Immature natural killer cell (primary cell): ENCODE measurements around the gene PSD2. TPM values are rescaled to one million over a fixed set of nuclear protein-coding genes. Genes with fewer than 3 reads are reported as not detected.

Experiments
- DNase-seq, 3 donors: peaks; one replicate each; pipeline ENCODE4 v3.0.0; 2022; ENCODE audit warnings: mixed read lengths in 1 of 3
- H3K27ac Mint-ChIP-seq, 6 donors: one replicate each; pipeline ENCODE4 v1.8.0; 2020; ENCODE audit warnings: mixed read lengths in 6 of 6, mild to moderate bottlenecking in 5 of 6, inconsistent platforms in 4 of 6, moderate library complexity in 3 of 6
- H3K27me3 Mint-ChIP-seq, 3 donors: one replicate each; pipeline ENCODE4 v1.8.0; 2020 to 2021; ENCODE audit warnings: low read depth in 3 of 3, mild to moderate bottlenecking in 3 of 3, mixed read lengths in 3 of 3, moderate library complexity in 3 of 3, inconsistent platforms in 1 of 3
- H3K36me3 Mint-ChIP-seq, 3 donors: one replicate each; pipeline ENCODE4 v1.8.0; 2020; ENCODE audit warnings: mixed read lengths in 3 of 3, inconsistent platforms in 2 of 3, mild to moderate bottlenecking in 2 of 3
- H3K4me1 Mint-ChIP-seq, 2 donors: one replicate each; pipeline ENCODE4 v1.8.0; 2020; ENCODE audit warnings: inconsistent platforms in 2 of 2, mild to moderate bottlenecking in 2 of 2, mixed read lengths in 2 of 2, moderate library complexity in 1 of 2
- H3K4me3 Mint-ChIP-seq, 5 donors: one replicate each; pipeline ENCODE4 v1.8.0; 2020; ENCODE audit warnings: mild to moderate bottlenecking in 5 of 5, mixed read lengths in 5 of 5, inconsistent platforms in 3 of 5, moderate library complexity in 3 of 5
- H3K9me3 Mint-ChIP-seq, 6 donors: one replicate each; pipeline ENCODE4 v1.8.0; 2020; ENCODE audit warnings: mild to moderate bottlenecking in 6 of 6, mixed read lengths in 6 of 6, inconsistent platforms in 4 of 6, moderate library complexity in 3 of 6
- polyA plus RNA-seq, 3 donors: library from polyadenylated mRNA; unstranded; fragments of 300-500 nt; fragmentation: Illumina TruSeq; gene quantifications; one replicate each; pipeline ENCODE4 v1.2.3, GENCODE V29; 2021

PSD2 gene
- polyA plus RNA-seq, 3 donors from 2014 or later = 0.14 TPM; not detected in 2

- Mint-ChIP-seq H3K27me3 (peaks cover 4 to 14% (median 5%) of the 10 kb centered on the region in 3 donors), H3K27ac (no peak overlapping the region), H3K9me3 (peaks cover 0 to 1% (median 0%) of the 10 kb centered on the region in 6 donors), H3K4me3 (no peak overlapping the region), H3K4me1 (no peaks in the 10 kb centered on the region), H3K36me3 (peaks cover 0 to 5% (median 5%) of the 10 kb centered on the region in 3 donors)
- DNase-seq = no peak
These were observed 9.3 kb downstream of the PSD2 start for GRCh38 chr5:139804800-139805397.

GRCh38 chr5:139805545-139805944, 9.9 kb downstream of the PSD2 start:
- no peak overlapping the region for H3K27ac Mint-ChIP-seq
- H3K4me1 Mint-ChIP-seq = no peaks in the 10 kb centered on the region
- no peak overlapping the region for H3K4me3 Mint-ChIP-seq
- H3K9me3 Mint-ChIP-seq = peaks cover 0 to 1% (median 0%) of the 10 kb centered on the region in 6 donors
- DNase-seq = no peak
- H3K36me3 Mint-ChIP-seq = peaks cover 0 to 5% (median 5%) of the 10 kb centered on the region in 3 donors
- peaks cover 4 to 15% (median 4%) of the 10 kb centered on the region in 3 donors for H3K27me3 Mint-ChIP-seq

GRCh38 chr5:139806111-139806510, 10.5 kb downstream of the PSD2 start:
- Mint-ChIP-seq H3K9me3 (peaks cover 0 to 1% (median 0%) of the 10 kb centered on the region in 6 donors), H3K27me3 (peaks cover 4 to 10% (median 4%) of the 10 kb centered on the region in 3 donors), H3K27ac (no peak overlapping the region), H3K36me3 (peaks cover 0 to 4% (median 4%) of the 10 kb centered on the region in 3 donors), H3K4me1 (no peaks in the 10 kb centered on the region), H3K4me3 (no peak overlapping the region)
- DNase-seq = no peak

GRCh38 chr5:139806726-139807646, 11.4 kb downstream of the PSD2 start:
- Mint-ChIP-seq H3K4me1 (no peaks in the 10 kb centered on the region), H3K36me3 (no peaks in the 10 kb centered on the region), H3K27me3 (peaks cover 4 to 5% (median 5%) of the 10 kb centered on the region in 3 donors), H3K9me3 (peaks cover 0 to 1% (median 0%) of the 10 kb centered on the region in 6 donors), H3K27ac (no peak overlapping the region), H3K4me3 (no peak overlapping the region)
- DNase-seq = no peak

- Mint-ChIP-seq H3K27me3 (peaks cover 3 to 5% (median 3%) of the 10 kb centered on the region in 3 donors), H3K36me3 (no peaks in the 10 kb centered on the region), H3K4me3 (no peak overlapping the region), H3K9me3 (no peaks in the 10 kb centered on the region), H3K4me1 (no peaks in the 10 kb centered on the region), H3K27ac (no peak overlapping the region)
- no peak for DNase-seq
These were observed 12.0 kb downstream of the PSD2 start for GRCh38 chr5:139807647-139808030.

- no peak overlapping the region for H3K27ac Mint-ChIP-seq
- peak in 2 of 3 donors; percentile 24 to 36 for DNase-seq
- no peaks in the 10 kb centered on the region for H3K9me3 Mint-ChIP-seq
- no peaks in the 10 kb centered on the region for H3K4me1 Mint-ChIP-seq
- peaks cover 3 to 5% (median 3%) of the 10 kb centered on the region in 3 donors for H3K27me3 Mint-ChIP-seq
- H3K36me3 Mint-ChIP-seq = no peaks in the 10 kb centered on the region
- H3K4me3 Mint-ChIP-seq = no peak overlapping the region
These were observed 13.1 kb downstream of the PSD2 start for GRCh38 chr5:139808481-139809330.

- Mint-ChIP-seq H3K27ac (no peak overlapping the region), H3K9me3 (no peaks in the 10 kb centered on the region), H3K4me1 (no peaks in the 10 kb centered on the region), H3K4me3 (no peak overlapping the region), H3K36me3 (no peaks in the 10 kb centered on the region), H3K27me3 (peaks cover 2 to 5% (median 3%) of the 10 kb centered on the region in 3 donors)
- no peak for DNase-seq
These were observed 13.8 kb downstream of the PSD2 start for GRCh38 chr5:139809331-139809810.

- no peak for DNase-seq
- no peaks in the 10 kb centered on the region for H3K36me3 Mint-ChIP-seq
- no peaks in the 10 kb centered on the region for H3K9me3 Mint-ChIP-seq
- H3K27ac Mint-ChIP-seq = no peak overlapping the region
- no peaks in the 10 kb centered on the region for H3K4me1 Mint-ChIP-seq
- H3K4me3 Mint-ChIP-seq = no peak overlapping the region
- H3K27me3 Mint-ChIP-seq = peaks cover 2 to 5% (median 3%) of the 10 kb centered on the region in 3 donors
These were observed 15.0 kb downstream of the PSD2 start for GRCh38 chr5:139810341-139811273.

- no peak overlapping the region for H3K4me3 Mint-ChIP-seq
- no peak for DNase-seq
- no peaks in the 10 kb centered on the region for H3K4me1 Mint-ChIP-seq
- H3K27me3 Mint-ChIP-seq = peaks cover 2 to 3% (median 3%) of the 10 kb centered on the region in 3 donors
- no peaks in the 10 kb centered on the region for H3K36me3 Mint-ChIP-seq
- H3K9me3 Mint-ChIP-seq = no peaks in the 10 kb centered on the region
- no peak overlapping the region for H3K27ac Mint-ChIP-seq
These were observed 15.6 kb downstream of the PSD2 start for GRCh38 chr5:139811274-139811607.

GRCh38 chr5:139812323-139812722, 16.7 kb downstream of the PSD2 start:
- Mint-ChIP-seq H3K27me3 (peaks cover 3 to 5% (median 5%) of the 10 kb centered on the region in 3 donors), H3K9me3 (no peaks in the 10 kb centered on the region), H3K4me3 (no peak overlapping the region), H3K27ac (no peak overlapping the region), H3K36me3 (no peaks in the 10 kb centered on the region), H3K4me1 (no peaks in the 10 kb centered on the region)
- DNase-seq = no peak

GRCh38 chr5:139812836-139813805, 17.5 kb downstream of the PSD2 start:
- Mint-ChIP-seq H3K4me3 (no peak overlapping the region), H3K27me3 (peaks cover 3 to 5% (median 5%) of the 10 kb centered on the region in 3 donors), H3K4me1 (no peaks in the 10 kb centered on the region), H3K36me3 (peaks cover 0 to 3% (median 0%) of the 10 kb centered on the region in 3 donors), H3K27ac (no peak overlapping the region), H3K9me3 (no peaks in the 10 kb centered on the region)
- DNase-seq = no peak

GRCh38 chr5:139814191-139814601, 18.6 kb downstream of the PSD2 start:
- peaks cover 3 to 5% (median 5%) of the 10 kb centered on the region in 3 donors for H3K27me3 Mint-ChIP-seq
- H3K36me3 Mint-ChIP-seq = peaks cover 0 to 6% (median 3%) of the 10 kb centered on the region in 3 donors
- DNase-seq = no peak
- H3K4me1 Mint-ChIP-seq = no peaks in the 10 kb centered on the region
- no peak overlapping the region for H3K4me3 Mint-ChIP-seq
- no peak overlapping the region for H3K27ac Mint-ChIP-seq
- H3K9me3 Mint-ChIP-seq = peaks cover 0 to 5% (median 1%) of the 10 kb centered on the region in 6 donors
